ENCODE results near the gene SNRPA.

- no peak for TF ChIP-seq CTCF (IDR thresholded peaks at IDR 0.05)
- TF ChIP-seq POLR2A (IDR thresholded peaks at IDR 0.05), result no peak
These were observed 40.3 kb downstream of the SNRPA start for GRCh38 chr19:40791349-40791748.

Measured in body of pancreas (tissue), 4 donors.